ENCODE measurements around the gene TKTL1.

TKTL1 gene

DNA sequence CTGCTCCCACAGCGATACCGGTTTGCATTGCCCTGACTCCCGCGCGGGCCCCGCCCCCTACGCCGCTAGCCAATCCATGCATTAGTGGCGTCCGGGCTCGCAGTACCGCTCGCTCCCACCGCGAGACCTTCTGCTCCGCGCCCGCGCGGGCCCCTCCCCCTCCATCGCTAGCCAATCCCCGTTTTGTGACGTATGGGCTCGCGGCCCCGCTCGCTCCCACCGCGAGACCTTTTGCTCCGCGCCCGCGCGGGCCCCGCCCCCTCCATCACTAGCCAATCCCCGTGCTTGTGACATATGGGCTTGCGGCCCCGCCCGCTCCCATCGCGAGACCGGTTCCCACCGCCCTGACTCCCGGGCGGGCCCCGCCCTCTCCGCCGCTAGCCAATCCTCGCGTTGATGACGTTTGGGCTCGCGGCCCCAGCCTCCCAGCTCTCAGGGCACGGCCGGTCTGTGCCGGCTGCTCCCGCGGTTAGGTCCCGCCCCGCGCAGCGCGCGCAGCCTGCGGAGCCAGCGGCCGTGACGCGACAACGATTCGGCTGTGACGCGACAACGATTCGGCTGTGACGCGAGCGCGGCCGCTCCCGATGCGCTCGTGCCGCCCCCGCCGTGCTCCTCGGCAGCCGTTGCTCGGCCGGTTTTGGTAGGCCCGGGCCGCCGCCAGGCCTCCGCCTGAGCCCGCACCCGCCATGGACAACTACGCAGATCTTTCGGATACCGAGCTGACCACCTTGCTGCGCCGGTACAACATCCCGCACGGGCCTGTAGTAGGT is 83.4 kb downstream of the TKTL1 start, which contains the start of gene EMD:
Gene EMD (plus strand): TSS at position 497 of the 770 bp plus-strand sequence. CDS start 190 bp downstream, at position 687.
- peak; percentile 99 for DNase-seq

DNA sequence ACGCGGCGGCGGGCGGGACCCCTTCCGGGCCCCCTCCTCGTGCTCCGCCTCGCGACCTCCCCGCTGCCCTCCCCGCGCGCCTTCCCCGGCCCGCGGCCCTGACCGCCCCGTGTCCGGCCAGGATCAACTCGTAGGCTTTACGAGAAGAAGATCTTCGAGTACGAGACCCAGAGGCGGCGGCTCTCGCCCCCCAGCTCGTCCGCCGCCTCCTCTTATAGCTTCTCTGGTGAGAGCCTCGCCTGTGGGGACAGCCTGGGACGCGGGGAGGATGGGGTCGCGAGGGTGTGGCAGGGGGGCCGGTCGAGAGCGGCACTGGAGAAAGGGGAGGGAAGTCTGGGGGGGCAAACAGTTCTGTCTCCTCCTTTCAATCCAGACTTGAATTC is 84.0 kb downstream of the TKTL1 start:
- DNase-seq, result no peak

Data from midbrain (tissue), 1 donor.